HepG2 (cell line): ENCODE data around the gene PLAAT1. TPM values are rescaled to one million over a fixed set of nuclear protein-coding genes. Genes with fewer than 3 reads are reported as not detected.

Experiments
- ATAC-seq: fragments of 200-7000 bp; cut with Tn5 transposase; 3 replicates; pipeline ENCODE4 v1.9.1; 2020; ENCODE audit warnings: mild to moderate bottlenecking, moderate library complexity
- BruUV-seq: library from RNA; stranded (reverse); fragments of 400-500 nt; replicated peaks from 2 replicates; lab custom pipeline; 2021; lab: Mats Ljungman, UMichigan
- CTCF ChIA-PET: fragments of 300-600 bp; formaldehyde crosslinking; extraction: SDS; loops from one replicate; lab custom pipeline; 2021; ENCODE audit warnings: low total read pairs, inconsistent platforms, low intra/inter-chr PET ratio; lab: Yijun Ruan, JAX
- POLR2A ChIA-PET: fragments of 350-600 bp; sonication (Branson Sonifier 250); formaldehyde crosslinking; loops from one replicate; lab custom pipeline; 2020; ENCODE audit warnings: antibody characterized with exemption, inconsistent platforms; lab: Yijun Ruan, JAX
- DNase-seq: peaks from one replicate; pipeline ENCODE4 v3.0.0-alpha.2; 2015; ENCODE audit warnings: low spot score
- FAIRE-seq: peaks from 3 replicates; lab custom pipeline; 2011; peaks lifted over from hg19 to GRCh38; lab: Jason Lieb, UNC
- H2AFZ ChIP-seq: one replicate; pipeline ENCODE4 v1.6.1; 2011; ENCODE audit warnings: low read length, inconsistent platforms
- H3K27ac ChIP-seq: fragments of 300-600 bp; 3 replicates; pipeline ENCODE4 v1.8.0; 2011; ENCODE audit warnings: mixed run types, mild to moderate bottlenecking, mixed read lengths, low read length, inconsistent platforms; ENCODE audit not compliant: insufficient read depth; ENCODE audit errors: extremely low read length
- H3K27me3 ChIP-seq, 2 experiments: fragments of 200-600 bp in 1 of 2; 2 replicates in 1 of 2; 3 replicates in 1 of 2; pipeline versions ENCODE4 v1.6.0 to v1.8.0; 2011; ENCODE audit warnings: low read length in 2 of 2, mild to moderate bottlenecking in 2 of 2, moderate library complexity in 2 of 2, inconsistent platforms in 1 of 2; ENCODE audit not compliant: insufficient read depth in 2 of 2, control insufficient read depth in 1 of 2
- H3K36me3 ChIP-seq, 2 experiments: fragments of 200-600 bp in 1 of 2; replicated peaks in 1 of 2; 2 replicates in 1 of 2; 3 replicates in 1 of 2; pipeline versions ENCODE4 v1.5.1 to v1.8.0; 2011; ENCODE audit warnings: low read length in 2 of 2, inconsistent platforms in 1 of 2; ENCODE audit not compliant: insufficient read depth in 2 of 2, control insufficient read depth in 1 of 2
- H3K4me1 ChIP-seq: 2 replicates; pipeline ENCODE4 v1.5.1; 2012; ENCODE audit warnings: low read length, inconsistent platforms; ENCODE audit not compliant: insufficient read depth
- H3K4me2 ChIP-seq: 2 replicates; pipeline ENCODE4 v1.6.0; 2011; ENCODE audit warnings: low read depth, low read length, inconsistent platforms
- H3K4me3 ChIP-seq, 3 experiments: fragments of 200-600 bp in 1 of 3; sonication (generic), shearing (Covaris generic) in 1 of 3; replicated peaks in 1 of 3; 2 replicates each; pipeline ENCODE4 v1.5.1; 2011 to 2016; ENCODE audit warnings: low read length in 3 of 3, inconsistent platforms in 2 of 3, low read depth in 2 of 3, mild to moderate bottlenecking in 2 of 3, control low read depth in 1 of 3, mixed read lengths in 1 of 3; ENCODE audit not compliant: insufficient read depth in 1 of 3
- H3K79me2 ChIP-seq: one replicate; pipeline ENCODE4 v1.6.1; 2011; ENCODE audit warnings: low read length, inconsistent platforms; ENCODE audit not compliant: insufficient read depth
- H3K9ac ChIP-seq: 2 replicates; pipeline ENCODE4 v1.6.0; 2011; ENCODE audit warnings: mild to moderate bottlenecking, low read depth, low read length, inconsistent platforms; ENCODE audit not compliant: insufficient read depth
- H3K9me3 ChIP-seq: 2 replicates; pipeline ENCODE4 v1.5.1; 2012; ENCODE audit warnings: mild to moderate bottlenecking, low read length
- H4K20me1 ChIP-seq: 2 replicates; pipeline ENCODE4 v1.6.0; 2011; ENCODE audit warnings: inconsistent platforms, mild to moderate bottlenecking, low read length, moderate library complexity; ENCODE audit not compliant: insufficient read depth
- CAMTA2 ChIP-seq: sonication (generic); formaldehyde crosslinking; IDR thresholded peaks from 2 replicates; pipeline ENCODE4 v1.4.0; 2020; ENCODE audit warnings: mild to moderate bottlenecking, missing genetic modification reagents, borderline replicate concordance
- CENPBD1 ChIP-seq: sonication (generic); formaldehyde crosslinking; IDR thresholded peaks from 2 replicates; pipeline ENCODE4 v1.8.0; 2022; ENCODE audit warnings: missing genetic modification reagents, low read depth, mild to moderate bottlenecking, borderline replicate concordance
- FOSL2 ChIP-seq: sonication (generic); formaldehyde crosslinking; IDR thresholded peaks from 2 replicates; pipeline ENCODE4 v1.4.0; 2020; ENCODE audit warnings: missing genetic modification reagents
- MED1 ChIP-seq: sonication (generic); formaldehyde crosslinking; IDR thresholded peaks from 2 replicates; pipeline ENCODE4 v1.4.0; 2020; ENCODE audit warnings: missing genetic modification reagents
- NFYC ChIP-seq: IDR thresholded peaks from 2 replicates; pipeline ENCODE4 v1.6.1; 2016; ENCODE audit warnings: missing genetic modification reagents, missing compliant biosample characterization
- NR2F2 ChIP-seq: IDR thresholded peaks from 2 replicates; pipeline ENCODE4 v1.6.1; 2012; ENCODE audit warnings: low read depth, inconsistent platforms, borderline replicate concordance
- REL ChIP-seq: sonication (generic); formaldehyde crosslinking; conservative IDR thresholded peaks from 2 replicates; pipeline ENCODE4 v1.8.0; 2022; ENCODE audit warnings: mild to moderate bottlenecking, missing genetic modification reagents, moderate library complexity
- TAF1 ChIP-seq: sonication (generic); formaldehyde crosslinking; IDR thresholded peaks from 2 replicates; pipeline ENCODE4 v1.4.0; 2020; ENCODE audit warnings: missing genetic modification reagents
- TBP ChIP-seq: sonication (generic); formaldehyde crosslinking; IDR thresholded peaks from 2 replicates; pipeline ENCODE4 v1.5.0; 2020; ENCODE audit warnings: missing genetic modification reagents
- ZMYM2 ChIP-seq: sonication (generic); formaldehyde crosslinking; IDR thresholded peaks from 2 replicates; pipeline ENCODE4 v1.8.0; 2022; ENCODE audit warnings: mild to moderate bottlenecking, missing genetic modification reagents
- ZNF136 ChIP-seq: sonication (generic); formaldehyde crosslinking; IDR thresholded peaks from 2 replicates; pipeline ENCODE4 v1.8.1; 2022; ENCODE audit warnings: low read depth, mild to moderate bottlenecking, moderate library complexity, missing genetic modification reagents
- ZNF383 ChIP-seq: sonication (generic); formaldehyde crosslinking; IDR thresholded peaks from 2 replicates; pipeline ENCODE4 v1.4.0; 2020; ENCODE audit warnings: missing genetic modification reagents, mild to moderate bottlenecking, borderline replicate concordance
- ZNF484 ChIP-seq: sonication (generic); formaldehyde crosslinking; IDR thresholded peaks from 2 replicates; pipeline ENCODE4 v1.5.1; 2020; ENCODE audit warnings: mild to moderate bottlenecking, low read depth, missing genetic modification reagents, borderline replicate concordance
- ZNF546 ChIP-seq: sonication (generic); formaldehyde crosslinking; conservative IDR thresholded peaks from 2 replicates; pipeline ENCODE4 v1.8.1; 2023; ENCODE audit warnings: mild to moderate bottlenecking, missing genetic modification reagents
- WGBS: methylation state at CpG from one replicate; pipeline ENCODE4 v1.1.6; 2017; ENCODE audit warnings: low lambda C conversion rate; 5-methylcytosine and 5-hydroxymethylcytosine counted together
- in situ Hi-C: cut with HindIII; loops from 2 replicates; pipeline ENCODE4 v1.10.0; 2017; ENCODE audit warnings: low pct_unique_long_range_greater_than_20kb; ENCODE audit not compliant: extremely low pct_ligation_motif_present
- intact Hi-C: fragments of 100-400 bp; cut with micrococcal nuclease; formaldehyde crosslinking; loops from one replicate; pipeline ENCODE4 v1.10.0; 2022; ENCODE audit not compliant: unreplicated experiment
- polyA plus RNA-seq, 8 experiments: library from polyadenylated mRNA; depleted of rRNA in 3 of 8; stranded (reverse) in 7 of 8; unstranded in 1 of 8; fragments of >200 nt; fragmentation: Illumina TruSeq in 4 of 8; extraction: Trizol in 4 of 8; gene quantifications; 2 replicates each; pipeline versions ENCODE4 v1.2.1 to v1.2.3, GENCODE V29; 2011 to 2016; ENCODE audit warnings: low read depth in 4 of 8, missing spikeins in 1 of 8, mixed read lengths in 1 of 8; ENCODE audit not compliant: insufficient read depth in 1 of 8
- total RNA-seq, 5 experiments: library from RNA; depleted of rRNA; stranded (reverse); fragments of >200 nt; fragmentation: Illumina TruSeq; extraction: Trizol; gene quantifications; 2 replicates each; pipeline ENCODE4 v1.2.3, GENCODE V29; 2016; ENCODE audit warnings: low read depth in 1 of 5
- TF ChIP-seq, protein P1 (sequence below): sonication (generic); formaldehyde crosslinking; IDR thresholded peaks from 2 replicates; pipeline ENCODE4 v1.5.1; 2020; ENCODE audit warnings: mild to moderate bottlenecking, missing genetic modification reagents

Gene PLAAT1
- total and polyA plus RNA-seq, 2 of the 13 experiments (the other 11 are each of a cell fraction or from before 2014, with no cell fraction given) = not detected

- Histone ChIP-seq H2AFZ (no peak overlapping the region), H3K9me3 (no peaks in the 10 kb centered on the region), H3K36me3 (no peaks in the 10 kb centered on the region), H3K79me2 (no peaks in the 10 kb centered on the region), H3K27me3 (no peaks in the 10 kb centered on the region), H3K4me1 (no peaks in the 10 kb centered on the region), H3K4me3 (no peak overlapping the region), H3K9ac (no peak overlapping the region), H4K20me1 (no peaks in the 10 kb centered on the region), H3K4me2 (no peak overlapping the region), H3K27ac (no peak overlapping the region)
- ChIA-PET POLR2A (no interaction called here), CTCF (no interaction called here)
- 3% methylated on average over 3 of the region's 3 CpGs for WGBS
- in situ Hi-C loops = no loop called here
- ATAC-seq (no peak), FAIRE-seq (no peak), DNase-seq (no peak)
- intact Hi-C loops = no loop called here
- no TSS peak for BruUV-seq
- no peak for TF ChIP-seq CAMTA2 (CRISPR knock-in tag)
- TF ChIP-seq TBP (CRISPR knock-in tag) = no peak
- no peak for TF ChIP-seq REL (CRISPR knock-in tag)
- no peak for TF ChIP-seq ZNF383
Observed at GRCh38 chr3:193269343-193270028, 28.5 kb downstream of the PLAAT1 start.

- H3K9ac ChIP-seq = no peak overlapping the region
- DNase-seq = no peak
- ChIA-PET CTCF (no interaction called here), POLR2A (no interaction called here)
- FAIRE-seq = no peak
- H3K9me3 ChIP-seq = no peaks in the 10 kb centered on the region
- H3K4me1 ChIP-seq = no peaks in the 10 kb centered on the region
- TF ChIP-seq NFYC (no peak), FOSL2 (CRISPR knock-in tag) (no peak), ZNF136 (CRISPR knock-in tag) (no peak), ZNF484 (CRISPR knock-in tag) (no peak), NR2F2 (no peak), ZMYM2 (no peak), ZNF546 (CRISPR knock-in tag) (no peak), CENPBD1 (CRISPR knock-in tag) (no peak), TAF1 (CRISPR knock-in tag) (no peak), MED1 (no peak)
- TF ChIP-seq, protein P1, sequence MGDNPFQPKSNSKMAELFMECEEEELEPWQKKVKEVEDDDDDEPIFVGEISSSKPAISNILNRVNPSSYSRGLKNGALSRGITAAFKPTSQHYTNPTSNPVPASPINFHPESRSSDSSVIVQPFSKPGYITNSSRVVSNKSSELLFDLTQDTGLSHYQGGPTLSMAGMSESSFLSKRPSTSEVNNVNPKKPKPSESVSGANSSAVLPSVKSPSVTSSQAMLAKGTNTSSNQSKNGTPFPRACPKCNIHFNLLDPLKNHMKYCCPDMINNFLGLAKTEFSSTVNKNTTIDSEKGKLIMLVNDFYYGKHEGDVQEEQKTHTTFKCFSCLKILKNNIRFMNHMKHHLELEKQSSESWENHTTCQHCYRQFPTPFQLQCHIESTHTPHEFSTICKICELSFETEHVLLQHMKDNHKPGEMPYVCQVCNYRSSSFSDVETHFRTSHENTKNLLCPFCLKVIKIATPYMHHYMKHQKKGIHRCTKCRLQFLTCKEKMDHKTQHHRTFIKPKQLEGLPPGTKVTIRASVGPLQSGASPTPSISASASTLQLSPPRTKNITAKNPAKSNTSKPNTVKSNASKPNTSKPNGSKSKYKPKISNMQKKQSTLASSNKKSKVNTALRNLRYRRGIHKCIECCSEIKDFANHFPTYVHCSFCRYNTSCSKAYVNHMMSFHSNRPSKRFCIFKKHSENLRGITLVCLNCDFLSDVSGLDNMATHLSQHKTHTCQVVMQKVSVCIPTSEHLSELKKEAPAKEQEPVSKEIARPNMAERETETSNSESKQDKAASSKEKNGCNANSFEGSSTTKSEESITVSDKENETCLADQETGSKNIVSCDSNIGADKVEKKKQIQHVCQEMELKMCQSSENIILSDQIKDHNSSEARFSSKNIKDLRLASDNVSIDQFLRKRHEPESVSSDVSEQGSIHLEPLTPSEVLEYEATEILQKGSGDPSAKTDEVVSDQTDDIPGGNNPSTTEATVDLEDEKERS (CRISPR knock-in tag) = no peak
- H3K4me3 ChIP-seq = no peak overlapping the region
- H2AFZ ChIP-seq = no peak overlapping the region
- in situ Hi-C loops (no loop called here), intact Hi-C loops (no loop called here)
- H3K27ac ChIP-seq = no peak overlapping the region
- BruUV-seq = no TSS peak
- H4K20me1 ChIP-seq = no peaks in the 10 kb centered on the region
- no peaks in the 10 kb centered on the region for H3K36me3 ChIP-seq
- no peak for ATAC-seq
- H3K4me2 ChIP-seq = no peak overlapping the region
- no peaks in the 10 kb centered on the region for H3K79me2 ChIP-seq
- 24% methylated on average over 3 of the region's 3 CpGs for WGBS
- H3K27me3 ChIP-seq = no peaks in the 10 kb centered on the region
Observed at GRCh38 chr3:193270451-193270850, 29.4 kb downstream of the PLAAT1 start.
